OCI-LY7 (cell line): Measurements from ENCODE around the gene FKBP1A.

Experiments used
- EZH2phosphoT487 ChIP-seq: fragments of 200-600 bp; sonication (generic); IDR thresholded peaks from 2 replicates; pipeline ENCODE4 v1.6.1; 2018; ENCODE audit warnings: low read depth, borderline replicate concordance, mild to moderate bottlenecking, mixed run types, antibody characterized with exemption, low read length, moderate library complexity, mixed read lengths
- TF ChIP-seq, protein P1 (sequence below): fragments of 200-600 bp; sonication (generic); conservative IDR thresholded peaks from 2 replicates; pipeline ENCODE4 v1.5.1; 2014; ENCODE audit warnings: mild to moderate bottlenecking, antibody characterized with exemption, low read length, moderate library complexity, mixed read lengths

DNA sequence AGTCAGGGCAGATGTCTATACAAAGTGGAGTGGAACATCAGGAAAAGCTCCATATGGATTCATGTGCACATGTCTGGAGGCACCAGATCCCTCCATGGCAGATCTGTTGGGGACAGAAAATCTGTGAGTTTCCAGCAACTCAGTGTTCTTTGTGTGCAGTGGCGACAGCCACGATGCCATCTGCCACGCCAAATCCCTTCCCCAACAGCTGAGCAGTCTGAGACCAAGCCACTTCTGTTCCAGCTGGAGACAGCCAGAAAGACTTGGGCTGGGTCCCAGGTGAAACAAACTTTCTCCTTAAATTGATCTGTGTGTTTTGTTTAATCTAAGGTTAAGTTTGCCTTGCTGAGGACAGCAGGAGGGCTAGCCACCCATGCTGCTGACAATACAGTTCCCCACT lies 22.9 kb downstream of the FKBP1A start:
- TF ChIP-seq, protein P1, sequence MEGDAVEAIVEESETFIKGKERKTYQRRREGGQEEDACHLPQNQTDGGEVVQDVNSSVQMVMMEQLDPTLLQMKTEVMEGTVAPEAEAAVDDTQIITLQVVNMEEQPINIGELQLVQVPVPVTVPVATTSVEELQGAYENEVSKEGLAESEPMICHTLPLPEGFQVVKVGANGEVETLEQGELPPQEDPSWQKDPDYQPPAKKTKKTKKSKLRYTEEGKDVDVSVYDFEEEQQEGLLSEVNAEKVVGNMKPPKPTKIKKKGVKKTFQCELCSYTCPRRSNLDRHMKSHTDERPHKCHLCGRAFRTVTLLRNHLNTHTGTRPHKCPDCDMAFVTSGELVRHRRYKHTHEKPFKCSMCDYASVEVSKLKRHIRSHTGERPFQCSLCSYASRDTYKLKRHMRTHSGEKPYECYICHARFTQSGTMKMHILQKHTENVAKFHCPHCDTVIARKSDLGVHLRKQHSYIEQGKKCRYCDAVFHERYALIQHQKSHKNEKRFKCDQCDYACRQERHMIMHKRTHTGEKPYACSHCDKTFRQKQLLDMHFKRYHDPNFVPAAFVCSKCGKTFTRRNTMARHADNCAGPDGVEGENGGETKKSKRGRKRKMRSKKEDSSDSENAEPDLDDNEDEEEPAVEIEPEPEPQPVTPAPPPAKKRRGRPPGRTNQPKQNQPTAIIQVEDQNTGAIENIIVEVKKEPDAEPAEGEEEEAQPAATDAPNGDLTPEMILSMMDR = no peak
- TF ChIP-seq EZH2phosphoT487 = no peak
